ENCODE results near the gene GRIK2. TPM values are rescaled to one million over a fixed set of nuclear protein-coding genes. Genes with fewer than 3 reads are reported as not detected.

The GRIK2 gene
- total and polyA plus RNA-seq, 9 donors: 0.12 to 4.1 (median 0.89) TPM; not detected in 1

GRCh38 chr6:101539510-101540245 is 146.2 kb downstream of the GRIK2 start:
- DNase-seq: no peak
- no peaks in the 10 kb centered on the region for H3K9me3 ChIP-seq
- no peak for TF ChIP-seq EP300 (IDR thresholded peaks at IDR 0.05)
- no peak for TF ChIP-seq POLR2A (IDR thresholded peaks at IDR 0.05)
- no peak for TF ChIP-seq CTCF (IDR thresholded peaks at IDR 0.05)
- H3K27me3 ChIP-seq: no peaks in the 10 kb centered on the region
- no peak overlapping the region for H3K27ac ChIP-seq
- H3K4me1 ChIP-seq (ENCODE audit: insufficient read depth): no peaks in the 10 kb centered on the region
- WGBS, 3 donors: 7 to 32% (median 26%) methylated on average over 4 of the region's 4 CpGs
- intact Hi-C loops (cut with DNase I): no loop called here
- no peaks in the 10 kb centered on the region for H3K36me3 ChIP-seq
- H3K4me3 ChIP-seq: no peak overlapping the region

- whole genome bisulfite sequencing, 3 donors: 33 to 47% (median 41%) methylated on average over 2 of the region's 2 CpGs
- TF ChIP-seq CTCF (IDR thresholded peaks at IDR 0.05) (no peak), POLR2A (IDR thresholded peaks at IDR 0.05) (no peak), EP300 (IDR thresholded peaks at IDR 0.05) (no peak)
- intact Hi-C loops (cut with DNase I): no loop called here
These were observed 148.4 kb downstream of the GRIK2 start for GRCh38 chr6:101541894-101542293.

GRCh38 chr6:101543796-101544195 is 150.3 kb downstream of the GRIK2 start:
- TF ChIP-seq POLR2A (IDR thresholded peaks at IDR 0.05) (no peak), CTCF (IDR thresholded peaks at IDR 0.05) (no peak), EP300 (IDR thresholded peaks at IDR 0.05) (no peak)
- Histone ChIP-seq H3K4me3 (no peak overlapping the region), H3K36me3 (no peaks in the 10 kb centered on the region), H3K4me1 (ENCODE audit: insufficient read depth) (no peaks in the 10 kb centered on the region), H3K9me3 (no peaks in the 10 kb centered on the region), H3K27me3 (no peaks in the 10 kb centered on the region), H3K27ac (no peak overlapping the region)
- 88 to 96% (median 93%) methylated on average over 1 of the region's 1 CpG for WGBS, 3 donors
- no peak for DNase-seq
- intact Hi-C loops (cut with DNase I): no loop called here

More at GRCh38 chr6:101541894-101542293, 148.4 kb downstream of the GRIK2 start:
- no peak overlapping the region for H3K27ac ChIP-seq
- H3K4me1 ChIP-seq (ENCODE audit: insufficient read depth): no peaks in the 10 kb centered on the region
- DNase-seq: no peak
- no peaks in the 10 kb centered on the region for H3K36me3 ChIP-seq
- H3K27me3 ChIP-seq: no peaks in the 10 kb centered on the region
- no peaks in the 10 kb centered on the region for H3K9me3 ChIP-seq
- no peak overlapping the region for H3K4me3 ChIP-seq

GRCh38 chr6:101544286-101544685 is 150.8 kb downstream of the GRIK2 start:
- WGBS, 3 donors: 91 to 92% (median 91%) methylated on average over 5 of the region's 5 CpGs
- Histone ChIP-seq H3K9me3 (no peaks in the 10 kb centered on the region), H3K27ac (no peak overlapping the region), H3K4me3 (no peak overlapping the region), H3K27me3 (no peaks in the 10 kb centered on the region), H3K36me3 (no peaks in the 10 kb centered on the region), H3K4me1 (ENCODE audit: insufficient read depth) (no peaks in the 10 kb centered on the region)
- intact Hi-C loops (cut with DNase I): no loop called here
- no peak for DNase-seq
- TF ChIP-seq CTCF (IDR thresholded peaks at IDR 0.05) (no peak), EP300 (IDR thresholded peaks at IDR 0.05) (no peak), POLR2A (IDR thresholded peaks at IDR 0.05) (no peak)

Data from ovary (tissue), 9 donors.